NCI-H2196 treated with DMSO at 0.1 percent for 48 hours (cell line): ENCODE measurements around the gene LCMT1.
"Not testable (repeated sequence)": the region's sequence is repeated elsewhere in the genome, so short reads cannot be mapped to it uniquely, and the experiment has no call there.

Source experiments
- DNase-seq: peaks from one replicate; lab custom pipeline; 2025; ENCODE audit not compliant: unreplicated experiment; lab: John Stamatoyannopoulos, UW

Gene LCMT1

GRCh38 chr16:25094596-25094995, 16.9 kb upstream of the LCMT1 start:
- DNase-seq: no peak

- no peak for DNase-seq
Observed at GRCh38 chr16:25095636-25096035, 15.9 kb upstream of the LCMT1 start.

GRCh38 chr16:25097276-25097975, 14.1 kb upstream of the LCMT1 start:
- no peak for DNase-seq

- DNase-seq: no peak
Observed at GRCh38 chr16:25100511-25100910, 11.0 kb upstream of the LCMT1 start.

GRCh38 chr16:25106567-25107465, 4.7 kb upstream of the LCMT1 start:
- peak; percentile 79 for DNase-seq

GRCh38 chr16:25107466-25107792, 4.1 kb upstream of the LCMT1 start:
- no peak for DNase-seq

GRCh38 chr16:25108054-25108453, 3.5 kb upstream of the LCMT1 start:
- DNase-seq: no peak

- DNase-seq: no peak
Observed at GRCh38 chr16:25109643-25110042, 1.9 kb upstream of the LCMT1 start.

- DNase-seq: no peak
Observed at GRCh38 chr16:25110387-25110947, 1.1 kb upstream of the LCMT1 start.

- DNase-seq: no peak
Observed at GRCh38 chr16:25114121-25114520, 2.6 kb downstream of the LCMT1 start.

- no peak for DNase-seq
Observed at GRCh38 chr16:25118851-25119578, 7.5 kb downstream of the LCMT1 start.

- no peak for DNase-seq
Observed at GRCh38 chr16:25121824-25122600, 10.5 kb downstream of the LCMT1 start.

- no peak for DNase-seq
Observed at GRCh38 chr16:25124503-25124902, 13.0 kb downstream of the LCMT1 start.

- not testable (repeated sequence) for DNase-seq
Observed at GRCh38 chr16:25126086-25126666, 14.6 kb downstream of the LCMT1 start.

- DNase-seq: peak; percentile 43
Observed at GRCh38 chr16:25126820-25127232, 15.3 kb downstream of the LCMT1 start.

- not testable (repeated sequence) for DNase-seq
Observed at GRCh38 chr16:25132751-25133150, 21.2 kb downstream of the LCMT1 start.

- no peak for DNase-seq
Observed at GRCh38 chr16:25134166-25134700, 22.7 kb downstream of the LCMT1 start.

- DNase-seq: peak; percentile 8
Observed at GRCh38 chr16:25135254-25135878, 23.8 kb downstream of the LCMT1 start.

GRCh38 chr16:25138130-25138529, 26.6 kb downstream of the LCMT1 start:
- DNase-seq: no peak
